T-cell (primary cell): ENCODE data around the gene LRIG2. TPM values are rescaled to one million over a fixed set of nuclear protein-coding genes. Genes with fewer than 3 reads are reported as not detected.
"Not testable (repeated sequence)": the region's sequence is repeated elsewhere in the genome, so short reads cannot be mapped to it uniquely, and the experiment has no call there.

Experiments used
- ATAC-seq, 4 experiments: fragments of 200-7000 bp in 3 of 4; fragments of 150-1000 bp in 1 of 4; cut with Tn5 transposase; replicated peaks in 1 of 4; 1 replicate in 3 of 4; 2 replicates in 1 of 4; pipeline ENCODE4 v1.10.0; 2021; ENCODE audit warnings: moderate library complexity in 3 of 4, mild to moderate bottlenecking in 2 of 4, moderate number of reproducible peaks in 1 of 4
- CTCF ChIA-PET, 2 donors: fragments of 300-600 bp; sonication (Branson Sonifier 250); formaldehyde crosslinking; loops; one replicate each; lab custom pipeline; 2022; ENCODE audit warnings: antibody characterized with exemption in 2 of 2; lab: Charles Lee
- POLR2A ChIA-PET, 2 donors: fragments of 300-600 bp; sonication (Branson Sonifier 250); formaldehyde crosslinking; loops; one replicate each; lab custom pipeline; 2022; ENCODE audit warnings: antibody characterized with exemption in 2 of 2; lab: Charles Lee
- DNase-seq, 35 experiments: peaks; one replicate each; pipeline versions ENCODE4 v3.0.0 to v3.0.0-alpha.2; 2013 to 2023
- H3K27ac ChIP-seq: one replicate; pipeline ENCODE4 v1.5.1; 2013; ENCODE audit warnings: low read length
- H3K27me3 ChIP-seq, 2 experiments: replicated peaks in 1 of 2; 1 replicate in 1 of 2; 2 replicates in 1 of 2; pipeline versions ENCODE4 v1.6.1 to v1.7.0; 2013; ENCODE audit warnings: low read length in 1 of 2, mixed read lengths in 1 of 2; ENCODE audit not compliant: control insufficient read depth in 2 of 2, insufficient read depth in 2 of 2; ENCODE audit errors: extremely low read depth in 1 of 2
- H3K36me3 ChIP-seq, 2 donors: 1 replicate in 1 of 2; 2 replicates in 1 of 2; pipeline versions ENCODE4 v1.6.1 to v1.7.0; 2013; ENCODE audit warnings: low read length in 1 of 2; ENCODE audit not compliant: control insufficient read depth in 2 of 2, insufficient read depth in 1 of 2; ENCODE audit errors: extremely low read depth in 1 of 2
- H3K4me1 ChIP-seq, 2 experiments: 1 replicate in 1 of 2; 2 replicates in 1 of 2; pipeline versions ENCODE4 v1.6.1 to v1.7.0; 2013; ENCODE audit warnings: low read length in 2 of 2, mixed read lengths in 1 of 2; ENCODE audit not compliant: insufficient read depth in 2 of 2, control insufficient read depth in 1 of 2; ENCODE audit errors: extremely low read depth in 1 of 2
- H3K4me3 ChIP-seq, 2 donors: 1 replicate in 1 of 2; 2 replicates in 1 of 2; pipeline versions ENCODE4 v1.5.1 to v1.7.0; 2013; ENCODE audit warnings: mild to moderate bottlenecking in 2 of 2, low read length in 1 of 2, moderate library complexity in 1 of 2; ENCODE audit not compliant: control insufficient read depth in 1 of 2; ENCODE audit errors: extremely low read depth in 1 of 2
- H3K9me3 ChIP-seq: 2 replicates; pipeline ENCODE4 v1.7.0; 2013
- H3K27ac Mint-ChIP-seq, 2 donors: one replicate each; pipeline ENCODE4 v1.8.0; 2020 to 2021; ENCODE audit warnings: mild to moderate bottlenecking in 2 of 2, mixed read lengths in 2 of 2
- H3K27me3 Mint-ChIP-seq, 2 donors: one replicate each; pipeline ENCODE4 v1.8.0; 2021 to 2022; ENCODE audit warnings: mixed read lengths in 2 of 2
- H3K36me3 Mint-ChIP-seq: one replicate; pipeline ENCODE4 v1.8.0; 2021; ENCODE audit warnings: mixed read lengths
- H3K4me1 Mint-ChIP-seq, 3 donors: one replicate each; pipeline ENCODE4 v1.8.0; 2020 to 2022; ENCODE audit warnings: mixed read lengths in 3 of 3, mild to moderate bottlenecking in 1 of 3
- H3K4me3 Mint-ChIP-seq, 3 donors: one replicate each; pipeline ENCODE4 v1.8.0; 2020 to 2022; ENCODE audit warnings: mild to moderate bottlenecking in 3 of 3, mixed read lengths in 3 of 3, moderate library complexity in 3 of 3
- H3K9me3 Mint-ChIP-seq, 3 donors: one replicate each; pipeline ENCODE4 v1.8.0; 2020 to 2022; ENCODE audit warnings: mixed read lengths in 3 of 3
- WGBS: methylation state at CpG from one replicate; pipeline ENCODE4 v1.1.5; 2013; ENCODE audit warnings: missing lambda C conversion rate; ENCODE audit not compliant: insufficient coverage; 5-methylcytosine and 5-hydroxymethylcytosine counted together
- total RNA-seq, 35 experiments: library from RNA in 6 of 35; stranded (reverse) in 6 of 35; fragments of 120-200 nt in 1 of 35; gene quantifications; one replicate each; pipeline versions ENCODE4 v1.2.1 to v1.2.4 and lab custom pipeline; 2013 to 2026

LRIG2 gene
- total RNA-seq, 5 donors from 2014 or later (not counting 1 experiment from before 2014, with no cell fraction given): 19.5 to 25.4 (median 20.4) TPM

GRCh38 chr1:113158743-113159142 is 85.7 kb downstream of the LRIG2 start:
- DNase-seq, CTCF ChIA-PET: not testable (repeated sequence)
- WGBS: 100% methylated on average over 2 of the region's 6 CpGs

GRCh38 chr1:113166473-113166872 is 93.5 kb downstream of the LRIG2 start:
- POLR2A ChIA-PET: no interaction called here
- Mint-ChIP-seq H3K36me3 (no peaks in the 10 kb centered on the region), H3K4me1 (no peaks in the 10 kb centered on the region)

More at GRCh38 chr1:113158743-113159142, 85.7 kb downstream of the LRIG2 start:
- peaks cover 0 to 23% (median 16%) of the 10 kb centered on the region in 3 donors for H3K9me3 Mint-ChIP-seq
- POLR2A ChIA-PET, H3K9me3 ChIP-seq, ATAC-seq, H3K4me1 ChIP-seq, H3K4me3 Mint-ChIP-seq, H3K36me3 Mint-ChIP-seq, H3K4me3 ChIP-seq, H3K27ac Mint-ChIP-seq, H3K36me3 ChIP-seq, H3K27me3 ChIP-seq, H3K27ac ChIP-seq, H3K4me1 Mint-ChIP-seq: not testable (repeated sequence)
- H3K27me3 Mint-ChIP-seq: peaks cover 5 to 17% of the 10 kb centered on the region in 2 donors

GRCh38 chr1:113168946-113169345 is 95.9 kb downstream of the LRIG2 start:
- no peak for DNase-seq
- no peaks in the 10 kb centered on the region for H3K9me3 ChIP-seq
- POLR2A ChIA-PET: interaction anchor here in 1 of 2 donors (0.6 kb wide), 1 partner anchor 1160 kb away, joined by 4 read pairs; no protein-coding TSS in a partner anchor
- ATAC-seq: no peak
- no peaks in the 10 kb centered on the region for H3K36me3 ChIP-seq
- Mint-ChIP-seq H3K27me3 (peaks cover 18 to 33% of the 10 kb centered on the region in 2 donors), H3K4me1 (no peaks in the 10 kb centered on the region), H3K36me3 (no peaks in the 10 kb centered on the region), H3K9me3 (peaks cover 9 to 19% (median 17%) of the 10 kb centered on the region in 3 donors), H3K4me3 (no peak overlapping the region), H3K27ac (no peak overlapping the region)
- H3K27me3 ChIP-seq: peaks cover 0 to 20% of the 10 kb centered on the region in 2 experiments
- CTCF ChIA-PET: no interaction called here
- no peak overlapping the region for H3K27ac ChIP-seq
- H3K4me3 ChIP-seq: no peak overlapping the region
- H3K4me1 ChIP-seq: no peaks in the 10 kb centered on the region
- WGBS: 76% methylated on average over 10 of the region's 10 CpGs

More at GRCh38 chr1:113166473-113166872, 93.5 kb downstream of the LRIG2 start:
- H3K4me3 ChIP-seq: no peak overlapping the region
- 100% methylated on average over 1 of the region's 5 CpGs for WGBS
- ATAC-seq: no peak
- CTCF ChIA-PET: interaction anchor here in 1 of 2 donors (0.6 kb wide), 1 partner anchor 27 kb away, joined by 4 read pairs; no protein-coding TSS in a partner anchor
- H3K27me3 ChIP-seq: peaks cover 0 to 18% of the 10 kb centered on the region in 2 experiments
- H3K36me3 ChIP-seq: no peaks in the 10 kb centered on the region
- peaks cover 21 to 41% of the 10 kb centered on the region in 2 donors for H3K27me3 Mint-ChIP-seq
- H3K9me3 Mint-ChIP-seq: peaks cover under 1 to 1% (median under 1%) of the 10 kb centered on the region in 3 donors
- no peak overlapping the region for H3K4me3 Mint-ChIP-seq
- no peak for DNase-seq
- H3K27ac Mint-ChIP-seq: no peak overlapping the region
- H3K9me3 ChIP-seq: no peaks in the 10 kb centered on the region
- H3K27ac ChIP-seq: no peak overlapping the region
- H3K4me1 ChIP-seq: no peaks in the 10 kb centered on the region

- Mint-ChIP-seq H3K9me3 (peaks cover 9 to 20% (median 17%) of the 10 kb centered on the region in 3 donors), H3K27ac (no peak overlapping the region), H3K4me3 (no peak overlapping the region), H3K4me1 (no peaks in the 10 kb centered on the region), H3K36me3 (no peaks in the 10 kb centered on the region), H3K27me3 (peaks cover 18 to 28% of the 10 kb centered on the region in 2 donors)
- Histone ChIP-seq H3K27me3 (peaks cover 0 to 20% of the 10 kb centered on the region in 2 experiments), H3K4me3 (no peak overlapping the region), H3K36me3 (no peaks in the 10 kb centered on the region), H3K4me1 (no peaks in the 10 kb centered on the region), H3K27ac (no peak overlapping the region), H3K9me3 (no peaks in the 10 kb centered on the region)
- CTCF ChIA-PET: no interaction called here
- ATAC-seq: no peak
- POLR2A ChIA-PET: interaction anchor here in 1 of 2 donors (0.6 kb wide), 1 partner anchor 1161 kb away, joined by 4 read pairs; no protein-coding TSS in a partner anchor
- WGBS: no CpG with 5 or more reads among the region's 5 CpGs
- no peak for DNase-seq
Observed at GRCh38 chr1:113169591-113169990, 96.6 kb downstream of the LRIG2 start.

- Mint-ChIP-seq H3K4me3 (no peak overlapping the region), H3K4me1 (no peaks in the 10 kb centered on the region), H3K36me3 (no peaks in the 10 kb centered on the region), H3K9me3 (peaks cover 9 to 20% (median 17%) of the 10 kb centered on the region in 3 donors), H3K27me3 (peaks cover 11 to 24% of the 10 kb centered on the region in 2 donors), H3K27ac (no peak overlapping the region)
- Histone ChIP-seq H3K4me1 (no peaks in the 10 kb centered on the region), H3K36me3 (no peaks in the 10 kb centered on the region), H3K27me3 (peaks cover 0 to 20% of the 10 kb centered on the region in 2 experiments), H3K4me3 (no peak overlapping the region), H3K9me3 (no peaks in the 10 kb centered on the region), H3K27ac (no peak overlapping the region)
- POLR2A ChIA-PET: no interaction called here
- CTCF ChIA-PET: no interaction called here
- 74% methylated on average over 3 of the region's 4 CpGs for WGBS
- ATAC-seq (no peak), DNase-seq (no peak)
Observed at GRCh38 chr1:113170519-113170918, 97.5 kb downstream of the LRIG2 start.

- H3K9me3 Mint-ChIP-seq: peaks cover 0 to 8% (median 6%) of the 10 kb centered on the region in 3 donors
- no peak for DNase-seq
- no peaks in the 10 kb centered on the region for H3K36me3 ChIP-seq
- H3K36me3 Mint-ChIP-seq: no peaks in the 10 kb centered on the region
- H3K27ac ChIP-seq: no peak overlapping the region
- no peaks in the 10 kb centered on the region for H3K4me1 ChIP-seq
- peaks cover 0 to 15% of the 10 kb centered on the region in 2 experiments for H3K27me3 ChIP-seq
- peaks cover 0 to 23% of the 10 kb centered on the region in 2 donors for H3K27me3 Mint-ChIP-seq
- no peak for ATAC-seq
- H3K4me3 ChIP-seq: no peak overlapping the region
- H3K9me3 ChIP-seq: no peaks in the 10 kb centered on the region
- WGBS: 84% methylated on average over 2 of the region's 3 CpGs
- no peak overlapping the region for H3K4me3 Mint-ChIP-seq
- no peak overlapping the region for H3K27ac Mint-ChIP-seq
- CTCF ChIA-PET: interaction anchor here in 1 of 2 donors (0.6 kb wide), 1 partner anchor 27 kb away, joined by 3 read pairs; no protein-coding TSS in a partner anchor
- no peaks in the 10 kb centered on the region for H3K4me1 Mint-ChIP-seq
- POLR2A ChIA-PET: no interaction called here
Observed at GRCh38 chr1:113178106-113178505, 105.1 kb downstream of the LRIG2 start.
